OCI-M2 (cell line): ENCODE data around the gene TTC33.
"Not testable (repeated sequence)": the region's sequence is repeated elsewhere in the genome, so short reads cannot be mapped to it uniquely, and the experiment has no call there.

ENCODE experiments used
- DNase-seq: peaks from one replicate; lab custom pipeline; 2025; ENCODE audit not compliant: unreplicated experiment; lab: John Stamatoyannopoulos, UW

The TTC33 gene

GRCh38 chr5:40755407-40756365, at the start of gene TTC33:
TTC33 (minus strand) TSS chr5:40755961; CDS start chr5:40747018, 8,943 bp downstream.
- DNase-seq, result peak; percentile 48

- DNase-seq, result peak; percentile 59
Measured at GRCh38 chr5:40801771-40802562, 46.2 kb upstream of the TTC33 start.

- DNase-seq, result no peak
Measured at GRCh38 chr5:40799258-40799657, 43.5 kb upstream of the TTC33 start.

GRCh38 chr5:40798801-40799210, 43.0 kb upstream of the TTC33 start:
- no peak for DNase-seq

- peak; percentile 18 for DNase-seq
Measured at GRCh38 chr5:40798012-40798800, 42.4 kb upstream of the TTC33 start, which contains the start of gene PRKAA1. PRKAA1 (minus strand) TSS chr5:40798374; CDS start chr5:40798189, 185 bp downstream.

GRCh38 chr5:40797273-40798011, 41.7 kb upstream of the TTC33 start:
- no peak for DNase-seq

GRCh38 chr5:40796487-40796889, 40.7 kb upstream of the TTC33 start:
- no peak for DNase-seq

GRCh38 chr5:40794877-40795276, 39.1 kb upstream of the TTC33 start:
- not testable (repeated sequence) for DNase-seq

- DNase-seq, result not testable (repeated sequence)
Measured at GRCh38 chr5:40794340-40794739, 38.6 kb upstream of the TTC33 start.

GRCh38 chr5:40792691-40793090, 36.9 kb upstream of the TTC33 start:
- DNase-seq, result not testable (repeated sequence)

- DNase-seq, result no peak
Measured at GRCh38 chr5:40791715-40792139, 36.0 kb upstream of the TTC33 start.

GRCh38 chr5:40790947-40791593, 35.3 kb upstream of the TTC33 start:
- DNase-seq, result no peak

- not testable (repeated sequence) for DNase-seq
Measured at GRCh38 chr5:40788941-40789340, 33.2 kb upstream of the TTC33 start.

GRCh38 chr5:40787986-40788385, 32.2 kb upstream of the TTC33 start:
- no peak for DNase-seq

GRCh38 chr5:40786664-40787063, 30.9 kb upstream of the TTC33 start:
- DNase-seq, result not testable (repeated sequence)

GRCh38 chr5:40784916-40785315, 29.2 kb upstream of the TTC33 start:
- no peak for DNase-seq

GRCh38 chr5:40784027-40784653, 28.4 kb upstream of the TTC33 start:
- no peak for DNase-seq

GRCh38 chr5:40781843-40782409, 26.2 kb upstream of the TTC33 start:
- no peak for DNase-seq

- DNase-seq, result no peak
Measured at GRCh38 chr5:40780858-40781257, 25.1 kb upstream of the TTC33 start.
